A549 (cell line): ENCODE results near the gene ICAM4.
"Not testable (repeated sequence)": the region's sequence is repeated elsewhere in the genome, so short reads cannot be mapped to it uniquely, and the experiment has no call there.

Source experiments
- CEBPB ChIP-seq, 2 experiments: fragments of >200 bp in 1 of 2; sonication (Bioruptor Twin) in 1 of 2; formaldehyde crosslinking in 1 of 2; IDR thresholded peaks; 2 replicates each; pipeline ENCODE4 v1.6.1; 2012 to 2016
- CTCF ChIP-seq: fragments of >200 bp; sonication (Bioruptor Twin); formaldehyde crosslinking; IDR thresholded peaks from 3 replicates; pipeline ENCODE4 v1.5.1; 2016
- HOXA7 ChIP-seq: fragments of 250-450 bp; sonication (Bioruptor Pico); IDR thresholded peaks from 2 replicates; pipeline ENCODE4 v1.5.0; 2020; ENCODE audit warnings: mild to moderate bottlenecking, moderate library complexity
- JUN ChIP-seq, 2 experiments: fragments of >200 bp; sonication (Bioruptor Twin); formaldehyde crosslinking; IDR thresholded peaks; 2 replicates in 1 of 2; 3 replicates in 1 of 2; pipeline ENCODE4 v1.6.1; 2016 to 2017
- MAX ChIP-seq: IDR thresholded peaks from 2 replicates; pipeline ENCODE4 v1.6.1; 2012
- MYC ChIP-seq: IDR thresholded peaks from 2 replicates; pipeline ENCODE4 v1.6.1; 2012; ENCODE audit warnings: mild to moderate bottlenecking, inconsistent platforms, low read length, improper control_type of control experiment, borderline replicate concordance
- PHF8 ChIP-seq: fragments of 200-600 bp; sonication (generic); IDR thresholded peaks from 2 replicates; pipeline ENCODE4 v1.6.1; 2016; ENCODE audit warnings: low read depth, mild to moderate bottlenecking, antibody characterized with exemption, moderate library complexity, borderline replicate concordance
- POLR2A ChIP-seq: IDR thresholded peaks from 2 replicates; pipeline ENCODE4 v1.6.1; 2012; ENCODE audit warnings: mild to moderate bottlenecking, low read length
- POLR2AphosphoS2 ChIP-seq: conservative IDR thresholded peaks from 2 replicates; pipeline ENCODE4 v1.6.1; 2012; ENCODE audit warnings: low read length, improper control_type of control experiment, inconsistent platforms
- SREBF2 ChIP-seq: fragments of 450-650 bp; IDR thresholded peaks from 2 replicates; pipeline ENCODE4 v1.6.1; 2014; ENCODE audit warnings: mild to moderate bottlenecking, moderate library complexity
- ZNF302 ChIP-seq: fragments of 250-450 bp; sonication (Bioruptor Pico); IDR thresholded peaks from 2 replicates; pipeline ENCODE4 v1.9.0; 2021; ENCODE audit warnings: inconsistent platforms, mild to moderate bottlenecking, moderate library complexity

GRCh38 chr19:10336725-10337124, 50.0 kb downstream of the ICAM4 start:
- TF ChIP-seq POLR2A; CTCF; CEBPB (IDR thresholded peaks at IDR 0.05); MYC; ZNF302; MAX; JUN (IDR thresholded peaks at IDR 0.05); POLR2AphosphoS2; HOXA7 (CRISPR knock-in tag); PHF8; SREBF2: not testable (repeated sequence)
